Lower lobe of right lung (tissue), 2 donors: Measurements from ENCODE around the gene SYT1. TPM values are rescaled to one million over a fixed set of nuclear protein-coding genes. Genes with fewer than 3 reads are reported as not detected.

Experiments used
- ATAC-seq, 2 donors: fragments of 200-7000 bp; cut with Tn5 transposase; one replicate each; pipeline ENCODE4 v1.9.1; 2020 to 2022; ENCODE audit warnings: mild to moderate bottlenecking in 2 of 2, moderate library complexity in 2 of 2
- DNase-seq: peaks from one replicate; pipeline ENCODE4 v3.0.0-alpha.2; 2020
- H3K27ac ChIP-seq: fragments of 200-600 bp; one replicate; pipeline ENCODE4 v1.8.0; 2022
- H3K27me3 ChIP-seq: fragments of 200-600 bp; one replicate; pipeline ENCODE4 v1.8.0; 2022; ENCODE audit warnings: low read depth
- H3K36me3 ChIP-seq: fragments of 200-600 bp; one replicate; pipeline ENCODE4 v1.8.0; 2022; ENCODE audit warnings: mild to moderate bottlenecking
- H3K4me1 ChIP-seq: fragments of 200-600 bp; one replicate; pipeline ENCODE4 v1.8.0; 2022
- H3K4me3 ChIP-seq: fragments of 200-600 bp; one replicate; pipeline ENCODE4 v1.8.0; 2022; ENCODE audit warnings: mild to moderate bottlenecking
- H3K9me3 ChIP-seq: fragments of 200-600 bp; one replicate; pipeline ENCODE4 v1.8.0; 2022
- intact Hi-C: fragments of 100-400 bp; cut with DNase I; formaldehyde crosslinking; loops from one replicate; pipeline ENCODE4 v1.11.0; 2022
- microRNA-seq: library from miRNA; unstranded; fragments of <30 nt; microRNA quantifications from one replicate; pipeline ENCODE4 v1.2.0, GENCODE V29; 2020; ENCODE audit warnings: borderline number of aligned reads
- total RNA-seq: library from RNA; stranded (reverse); fragmentation: NEBNext Ultra II Directional; extraction: Animal tissue kit (Norgen Biotek cat#: 25700); gene quantifications from one replicate; pipeline ENCODE4 v1.2.1, GENCODE V29; 2021
- TF ChIP-seq, protein P1 (sequence below): fragments of 200-600 bp; IDR thresholded peaks from one replicate; pipeline ENCODE4 v1.8.0; 2022; ENCODE audit warnings: antibody characterized with exemption, mild to moderate bottlenecking
- donor health status: DM: no; HTN: yes; CAD: no; lungs with severe emphysema.

The SYT1 gene
- total RNA-seq, 1 donor from 2014 or later, result 0.95 TPM

DNA sequence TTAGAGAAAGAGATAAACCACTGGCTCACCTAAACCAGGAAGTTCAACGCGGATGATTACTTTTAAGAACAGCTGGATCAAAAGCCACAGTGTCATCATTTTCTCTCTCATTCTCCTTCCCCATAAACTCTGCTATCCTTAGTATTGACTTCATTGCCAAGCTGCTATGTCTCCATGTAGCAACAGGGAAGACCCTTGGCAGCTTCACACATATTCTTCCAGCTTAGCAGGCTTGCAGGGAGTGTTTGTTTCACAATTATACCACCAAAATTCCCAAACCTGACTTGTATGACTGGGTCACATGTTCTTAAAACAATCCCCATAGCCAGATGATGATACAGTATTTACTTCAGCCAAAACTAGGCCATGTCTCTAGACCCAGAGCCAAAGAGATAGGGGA, 590.7 kb downstream of the SYT1 start:
- Histone ChIP-seq H3K27ac (no peak overlapping the region), H3K27me3 (no peaks in the 10 kb centered on the region), H3K9me3 (no peaks in the 10 kb centered on the region), H3K4me1 (no peaks in the 10 kb centered on the region), H3K36me3 (no peaks in the 10 kb centered on the region), H3K4me3 (no peak overlapping the region)
- ATAC-seq, result no peak
- no peak for DNase-seq
- TF ChIP-seq, protein P1, sequence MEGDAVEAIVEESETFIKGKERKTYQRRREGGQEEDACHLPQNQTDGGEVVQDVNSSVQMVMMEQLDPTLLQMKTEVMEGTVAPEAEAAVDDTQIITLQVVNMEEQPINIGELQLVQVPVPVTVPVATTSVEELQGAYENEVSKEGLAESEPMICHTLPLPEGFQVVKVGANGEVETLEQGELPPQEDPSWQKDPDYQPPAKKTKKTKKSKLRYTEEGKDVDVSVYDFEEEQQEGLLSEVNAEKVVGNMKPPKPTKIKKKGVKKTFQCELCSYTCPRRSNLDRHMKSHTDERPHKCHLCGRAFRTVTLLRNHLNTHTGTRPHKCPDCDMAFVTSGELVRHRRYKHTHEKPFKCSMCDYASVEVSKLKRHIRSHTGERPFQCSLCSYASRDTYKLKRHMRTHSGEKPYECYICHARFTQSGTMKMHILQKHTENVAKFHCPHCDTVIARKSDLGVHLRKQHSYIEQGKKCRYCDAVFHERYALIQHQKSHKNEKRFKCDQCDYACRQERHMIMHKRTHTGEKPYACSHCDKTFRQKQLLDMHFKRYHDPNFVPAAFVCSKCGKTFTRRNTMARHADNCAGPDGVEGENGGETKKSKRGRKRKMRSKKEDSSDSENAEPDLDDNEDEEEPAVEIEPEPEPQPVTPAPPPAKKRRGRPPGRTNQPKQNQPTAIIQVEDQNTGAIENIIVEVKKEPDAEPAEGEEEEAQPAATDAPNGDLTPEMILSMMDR, result no peak
- intact Hi-C loops, result no loop called here

DNA sequence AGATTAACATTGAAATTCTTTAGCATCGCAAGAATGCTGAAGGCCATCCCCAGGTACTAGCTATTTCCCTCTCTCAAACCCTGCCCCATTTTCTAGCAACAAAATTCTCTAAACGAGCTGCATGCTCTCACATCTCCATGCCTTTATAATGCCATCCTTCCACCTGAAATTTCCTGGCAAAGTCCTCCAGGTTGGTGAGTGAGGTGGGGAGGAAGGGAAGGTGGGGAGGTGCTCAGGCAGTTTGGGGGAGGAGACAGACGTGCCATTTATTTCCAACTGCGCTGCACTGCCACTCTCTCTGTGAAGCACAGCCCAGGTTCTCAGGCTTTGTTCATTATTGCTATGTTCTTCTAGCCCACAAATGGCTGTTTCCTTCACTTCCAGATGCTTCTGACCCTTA, 617.7 kb downstream of the SYT1 start:
- DNase-seq (no peak), ATAC-seq (peak in 1 of 2 donors; percentile 64)

DNA sequence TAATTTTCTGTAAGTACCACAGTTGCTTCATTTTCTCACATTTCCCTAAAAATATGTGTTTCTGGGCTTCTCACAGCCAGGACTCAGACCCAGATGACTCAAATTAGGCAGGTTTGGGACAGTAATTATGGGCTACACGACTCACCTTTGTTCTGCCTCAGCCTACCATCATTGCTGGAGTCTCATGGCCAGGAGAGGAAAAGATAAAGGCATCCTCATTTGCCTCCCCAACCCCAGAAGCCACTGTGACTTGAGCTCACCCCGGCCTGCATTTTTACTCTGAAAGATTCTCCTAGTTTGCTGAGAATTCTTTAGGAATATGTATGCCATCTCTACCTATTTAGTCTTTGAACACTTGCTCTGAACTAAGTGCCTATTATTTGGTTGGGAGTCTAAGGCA, 618.3 kb downstream of the SYT1 start:
- TF ChIP-seq, protein P1, result no peak
- intact Hi-C loops, result no loop called here
- no peak overlapping the region for H3K27ac ChIP-seq

More for the DNA sequence above, 617.7 kb downstream of the SYT1 start:
- Histone ChIP-seq H3K4me1 (no peaks in the 10 kb centered on the region), H3K36me3 (no peaks in the 10 kb centered on the region), H3K27ac (no peak overlapping the region), H3K9me3 (no peaks in the 10 kb centered on the region), H3K27me3 (no peaks in the 10 kb centered on the region), H3K4me3 (no peak overlapping the region)
- intact Hi-C loops, result no loop called here
- TF ChIP-seq, protein P1, result no peak

DNA sequence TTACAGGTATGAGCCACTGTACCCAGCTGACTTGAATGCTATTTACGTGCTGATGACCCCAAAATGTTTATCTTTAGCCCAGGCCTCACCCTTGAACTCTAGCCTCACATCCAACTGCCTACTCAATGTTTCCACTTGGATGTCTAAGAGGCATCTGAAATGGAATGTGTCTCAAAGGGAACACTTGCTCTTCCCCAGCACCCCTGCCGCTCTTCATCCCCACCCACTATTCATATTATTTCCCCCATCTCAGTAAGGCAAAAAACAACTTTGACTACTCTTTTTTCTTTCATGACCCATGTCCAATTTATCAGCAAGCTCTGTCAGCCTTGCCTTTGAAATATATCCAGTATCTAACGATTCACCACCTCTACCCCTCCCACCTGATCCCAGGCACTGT, 621.6 kb downstream of the SYT1 start:
- H3K9me3 ChIP-seq, result no peaks in the 10 kb centered on the region
- TF ChIP-seq, protein P1, result no peak
- no peaks in the 10 kb centered on the region for H3K27me3 ChIP-seq
- ATAC-seq (no peak), DNase-seq (no peak)
- H3K4me1 ChIP-seq, result no peaks in the 10 kb centered on the region
- H3K4me3 ChIP-seq, result no peak overlapping the region
- intact Hi-C loops, result no loop called here
- no peaks in the 10 kb centered on the region for H3K36me3 ChIP-seq
- H3K27ac ChIP-seq, result no peak overlapping the region

More for the DNA sequence above, 618.3 kb downstream of the SYT1 start:
- Histone ChIP-seq H3K36me3 (no peaks in the 10 kb centered on the region), H3K4me1 (no peaks in the 10 kb centered on the region), H3K9me3 (no peaks in the 10 kb centered on the region), H3K27me3 (no peaks in the 10 kb centered on the region), H3K4me3 (no peak overlapping the region)
- DNase-seq (no peak), ATAC-seq (no peak)

DNA sequence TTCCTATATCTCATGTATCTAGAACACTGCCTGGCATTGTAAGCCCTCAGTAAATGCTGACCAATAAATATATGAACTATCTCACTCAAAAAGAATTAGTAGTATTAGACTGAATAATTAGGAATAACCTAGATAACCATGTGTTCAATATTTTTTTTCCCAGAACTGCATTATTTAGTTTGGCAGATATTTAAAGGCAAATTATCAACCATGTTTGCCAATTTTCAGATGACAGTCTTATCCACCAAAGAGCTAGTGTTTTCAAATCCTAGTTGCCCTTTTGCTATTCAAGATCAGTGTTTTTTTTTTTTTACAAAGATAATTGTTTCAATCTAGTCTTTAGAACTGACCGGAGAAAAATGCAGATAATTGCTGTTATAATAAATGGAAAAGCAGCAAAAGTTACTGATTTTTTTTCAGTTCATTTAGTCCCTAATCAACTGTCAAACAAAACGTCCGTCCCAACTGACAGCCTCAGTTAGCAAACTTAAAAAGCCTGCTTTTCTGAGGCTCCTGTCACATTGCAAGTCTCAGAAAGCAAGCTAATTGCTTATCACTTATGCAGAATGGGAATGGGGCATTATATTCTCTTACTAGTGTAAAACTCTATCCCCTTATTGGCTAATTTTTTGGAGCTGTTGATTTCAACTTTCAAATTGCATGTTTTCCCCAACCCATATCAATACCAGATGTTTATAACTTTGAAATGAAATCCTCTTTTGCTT, 623.0 kb downstream of the SYT1 start:
- H3K9me3 ChIP-seq, result peaks cover 3% of the 10 kb centered on the region
- no peaks in the 10 kb centered on the region for H3K36me3 ChIP-seq
- intact Hi-C loops, result no loop called here
- no peaks in the 10 kb centered on the region for H3K27me3 ChIP-seq
- no peaks in the 10 kb centered on the region for H3K4me1 ChIP-seq
- TF ChIP-seq, protein P1, result no peak
- H3K27ac ChIP-seq, result no peak overlapping the region
- DNase-seq (no peak), ATAC-seq (no peak)
- no peak overlapping the region for H3K4me3 ChIP-seq

Small RNA genes within 50 kb of the gene (microRNA-seq; reads per million reads assigned to microRNA genes)
- not detected for gene MIR1252
